Measurements from ENCODE around the gene CDH12. TPM values are rescaled to one million over a fixed set of nuclear protein-coding genes. Genes with fewer than 3 reads are reported as not detected.

Gene CDH12
- total RNA-seq, 3 donors from 2014 or later: 0.33 to 2.6 (median 1.1) TPM

DNA sequence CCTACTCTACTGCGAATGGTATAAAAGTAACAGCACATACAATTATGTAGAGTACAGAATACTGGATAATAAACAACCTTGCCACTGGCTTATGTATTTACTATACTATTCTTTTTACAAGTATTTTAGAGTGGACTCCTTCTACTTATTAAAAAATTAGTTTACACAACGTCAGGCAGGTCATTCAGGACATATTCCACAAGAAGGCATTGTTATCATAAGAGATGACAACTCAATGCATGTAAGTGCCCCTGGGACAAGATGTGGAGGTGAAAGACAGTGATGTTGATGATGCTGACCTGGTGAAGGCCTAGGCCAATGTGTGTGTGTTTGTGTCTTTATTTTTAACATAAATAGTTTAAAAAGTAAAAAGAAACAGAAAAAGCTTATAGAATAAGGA lies 421.7 kb downstream of the CDH12 start:
- Histone ChIP-seq H3K4me3 (no peak overlapping the region), H3K27ac (no peak overlapping the region), H3K27me3 (no peaks in the 10 kb centered on the region), H3K4me1 (no peaks in the 10 kb centered on the region), H3K36me3 (no peaks in the 10 kb centered on the region), H3K9me3 (no peaks in the 10 kb centered on the region)
- no peak for TF ChIP-seq POLR2AphosphoS5 (IDR thresholded peaks at IDR 0.05)
- no peak for TF ChIP-seq POLR2A (IDR thresholded peaks at IDR 0.05)
- TF ChIP-seq, protein P1, sequence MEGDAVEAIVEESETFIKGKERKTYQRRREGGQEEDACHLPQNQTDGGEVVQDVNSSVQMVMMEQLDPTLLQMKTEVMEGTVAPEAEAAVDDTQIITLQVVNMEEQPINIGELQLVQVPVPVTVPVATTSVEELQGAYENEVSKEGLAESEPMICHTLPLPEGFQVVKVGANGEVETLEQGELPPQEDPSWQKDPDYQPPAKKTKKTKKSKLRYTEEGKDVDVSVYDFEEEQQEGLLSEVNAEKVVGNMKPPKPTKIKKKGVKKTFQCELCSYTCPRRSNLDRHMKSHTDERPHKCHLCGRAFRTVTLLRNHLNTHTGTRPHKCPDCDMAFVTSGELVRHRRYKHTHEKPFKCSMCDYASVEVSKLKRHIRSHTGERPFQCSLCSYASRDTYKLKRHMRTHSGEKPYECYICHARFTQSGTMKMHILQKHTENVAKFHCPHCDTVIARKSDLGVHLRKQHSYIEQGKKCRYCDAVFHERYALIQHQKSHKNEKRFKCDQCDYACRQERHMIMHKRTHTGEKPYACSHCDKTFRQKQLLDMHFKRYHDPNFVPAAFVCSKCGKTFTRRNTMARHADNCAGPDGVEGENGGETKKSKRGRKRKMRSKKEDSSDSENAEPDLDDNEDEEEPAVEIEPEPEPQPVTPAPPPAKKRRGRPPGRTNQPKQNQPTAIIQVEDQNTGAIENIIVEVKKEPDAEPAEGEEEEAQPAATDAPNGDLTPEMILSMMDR (IDR thresholded peaks at IDR 0.05): no peak
- no peak for DNase-seq (ENCODE audit: low spot score in 2 of 2)
- intact Hi-C loops (cut with DNase I; ENCODE audit: low total_unique reads): no loop called here

DNA sequence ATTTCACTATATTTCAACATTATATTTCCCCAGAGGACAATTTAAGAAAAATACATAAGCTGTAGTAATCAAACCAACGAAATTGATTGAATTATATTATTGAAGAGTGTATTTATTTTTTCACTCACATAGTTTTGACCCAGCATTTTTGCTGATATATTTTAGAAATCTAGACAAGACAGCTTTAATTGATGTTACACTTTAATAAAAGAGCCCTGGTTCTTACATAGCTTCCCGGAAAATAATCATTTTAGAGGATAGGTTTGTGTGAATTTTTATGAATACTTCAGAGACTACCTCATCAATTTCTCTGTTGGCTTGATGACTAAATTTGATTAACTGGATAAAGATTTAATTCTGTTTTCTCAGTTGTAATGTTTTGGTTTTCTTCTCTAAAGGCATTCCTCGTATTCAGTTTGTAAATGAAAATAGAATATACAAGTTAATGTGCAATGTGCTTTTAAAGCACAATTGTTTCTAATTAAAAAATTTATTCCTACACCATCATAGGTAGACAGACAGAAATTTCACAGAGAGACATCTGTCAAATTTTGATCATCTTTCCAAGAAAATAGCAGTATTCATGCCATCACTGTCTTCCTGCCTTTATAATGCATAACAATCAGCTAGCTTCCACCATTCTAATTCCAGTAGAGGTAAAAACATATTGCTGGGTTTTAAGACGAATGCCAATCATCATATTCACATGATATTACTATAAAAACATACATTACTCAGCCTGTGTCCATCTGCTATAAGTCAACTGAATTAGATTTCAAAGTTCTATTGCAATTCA lies 441.4 kb downstream of the CDH12 start:
- Histone ChIP-seq H3K9me3 (no peaks in the 10 kb centered on the region), H3K27ac (no peak overlapping the region), H3K4me1 (no peaks in the 10 kb centered on the region), H3K4me3 (no peak overlapping the region), H3K27me3 (no peaks in the 10 kb centered on the region), H3K36me3 (peaks cover 6% of the 10 kb centered on the region)
- TF ChIP-seq, protein P1 (IDR thresholded peaks at IDR 0.05): no peak
- TF ChIP-seq POLR2A (IDR thresholded peaks at IDR 0.05) (no peak), POLR2AphosphoS5 (IDR thresholded peaks at IDR 0.05) (no peak)
- no peak for DNase-seq (ENCODE audit: low spot score in 2 of 2)
- intact Hi-C loops (cut with DNase I; ENCODE audit: low total_unique reads): no loop called here

DNA sequence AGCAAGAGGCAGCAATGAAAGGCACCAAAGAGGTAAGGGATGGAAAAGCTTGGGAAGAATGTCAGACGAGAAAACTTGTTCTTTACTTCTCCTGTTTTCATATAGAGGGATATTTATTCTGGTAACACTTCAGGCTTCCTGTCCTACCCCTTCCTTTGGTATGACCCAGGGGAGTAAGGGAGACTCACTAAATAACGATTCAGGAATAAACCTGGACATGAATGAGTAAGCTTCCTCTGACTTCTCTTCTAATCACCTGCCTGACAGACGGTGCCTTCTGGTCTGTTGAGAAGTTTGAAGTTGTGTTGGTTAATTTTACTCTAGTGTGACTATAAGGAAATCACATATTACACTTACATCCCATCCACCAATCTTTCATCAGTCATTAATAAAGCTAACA lies 461.2 kb downstream of the CDH12 start:
- Histone ChIP-seq H3K4me3 (no peak overlapping the region), H3K9me3 (no peaks in the 10 kb centered on the region), H3K27ac (no peak overlapping the region), H3K4me1 (no peaks in the 10 kb centered on the region), H3K36me3 (no peaks in the 10 kb centered on the region), H3K27me3 (no peaks in the 10 kb centered on the region)
- no peak for DNase-seq (ENCODE audit: low spot score in 2 of 2)
- intact Hi-C loops (cut with DNase I; ENCODE audit: low total_unique reads): no loop called here
- no peak for TF ChIP-seq POLR2A (IDR thresholded peaks at IDR 0.05)
- no peak for TF ChIP-seq POLR2AphosphoS5 (IDR thresholded peaks at IDR 0.05)
- TF ChIP-seq, protein P1 (IDR thresholded peaks at IDR 0.05): no peak

DNA sequence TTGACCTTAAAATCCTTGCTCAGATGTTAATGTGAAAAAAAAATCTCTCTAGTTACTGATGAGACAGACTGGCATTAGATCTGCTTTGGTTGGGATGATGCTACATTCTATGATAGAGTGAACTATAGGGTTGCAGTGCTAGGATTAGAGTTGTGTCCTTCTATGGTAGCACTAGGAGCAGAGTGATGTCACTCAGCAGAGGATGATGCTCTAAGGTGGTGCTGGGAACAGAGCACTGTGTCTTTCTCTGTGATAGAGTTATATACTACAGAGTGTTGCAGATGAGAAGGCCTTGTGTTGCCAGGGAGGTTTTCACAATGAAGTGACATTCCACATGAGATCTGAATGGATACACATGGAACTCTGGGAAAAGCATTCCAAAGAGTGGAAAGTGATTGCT lies 462.3 kb downstream of the CDH12 start:
- Histone ChIP-seq H3K4me1 (no peaks in the 10 kb centered on the region), H3K36me3 (no peaks in the 10 kb centered on the region), H3K27me3 (no peaks in the 10 kb centered on the region), H3K27ac (no peak overlapping the region), H3K4me3 (no peak overlapping the region), H3K9me3 (no peaks in the 10 kb centered on the region)
- TF ChIP-seq POLR2A (IDR thresholded peaks at IDR 0.05): no peak
- TF ChIP-seq, protein P1 (IDR thresholded peaks at IDR 0.05): no peak
- no peak for TF ChIP-seq POLR2AphosphoS5 (IDR thresholded peaks at IDR 0.05)
- intact Hi-C loops (cut with DNase I; ENCODE audit: low total_unique reads): no loop called here
- DNase-seq (ENCODE audit: low spot score in 2 of 2): no peak

DNA sequence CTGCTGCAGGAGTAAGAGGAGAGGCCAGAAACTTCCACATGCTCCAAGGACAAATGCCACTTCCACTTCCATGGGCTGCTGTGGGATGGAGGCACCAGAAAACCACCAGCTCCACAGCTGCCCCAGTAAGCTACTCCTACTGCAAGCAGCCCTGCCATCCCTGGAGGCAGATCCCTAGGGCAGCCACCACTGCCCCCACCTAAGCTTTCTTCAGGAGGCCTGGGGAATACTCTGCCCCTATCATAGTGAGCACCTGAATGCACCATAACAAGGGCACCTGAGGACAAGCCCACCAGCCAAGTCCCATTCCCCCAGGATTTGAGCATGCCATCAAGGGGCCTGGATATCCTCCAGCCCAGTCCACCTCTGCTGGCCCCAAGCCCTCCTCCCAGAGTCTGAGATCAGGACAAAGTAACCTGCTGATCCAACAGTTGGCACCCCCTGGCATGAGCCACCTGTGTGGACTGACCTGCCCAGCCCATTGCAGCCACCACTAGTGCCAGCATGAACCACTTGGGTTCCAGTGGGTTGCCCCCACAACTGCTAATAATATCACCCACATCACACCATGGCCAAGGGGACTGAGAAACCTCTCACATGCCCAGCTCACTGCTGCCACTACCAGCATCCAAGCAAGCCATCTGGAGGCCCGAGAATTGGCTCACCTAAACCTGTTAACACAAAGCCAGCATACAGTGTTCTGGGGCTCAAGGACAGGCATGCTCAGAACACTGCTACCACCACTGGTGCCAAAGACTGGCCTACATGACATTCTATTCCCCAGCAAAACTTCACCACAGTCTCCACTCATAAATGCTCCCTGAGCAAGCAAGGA lies 480.1 kb downstream of the CDH12 start:
- TF ChIP-seq, protein P1 (IDR thresholded peaks at IDR 0.05): no peak
- intact Hi-C loops (cut with DNase I; ENCODE audit: low total_unique reads): no loop called here
- no peaks in the 10 kb centered on the region for H3K27me3 ChIP-seq
- H3K4me3 ChIP-seq: no peak overlapping the region
- no peaks in the 10 kb centered on the region for H3K4me1 ChIP-seq
- no peak for DNase-seq (ENCODE audit: low spot score in 2 of 2)
- no peaks in the 10 kb centered on the region for H3K9me3 ChIP-seq
- H3K27ac ChIP-seq: no peak overlapping the region
- H3K36me3 ChIP-seq: no peaks in the 10 kb centered on the region
